GM12875 (cell line): Measurements from ENCODE around the gene THADA.

Experiments
- H3K4me3 ChIP-seq: one replicate; pipeline ENCODE4 v1.5.1; 2011; ENCODE audit warnings: low read depth, low read length, control low read depth
- CTCF ChIP-seq: IDR thresholded peaks from 2 replicates; pipeline ENCODE4 v1.5.1; 2011; ENCODE audit warnings: low read depth, mild to moderate bottlenecking, control low read depth, inconsistent platforms, low read length, moderate library complexity, borderline replicate concordance; ENCODE audit not compliant: insufficient read depth

THADA gene

GRCh38 chr2:43223521-43224001, 372.3 kb downstream of the THADA start:
- H3K4me3 ChIP-seq: peak overlapping the region; percentile 54
- no peak for TF ChIP-seq CTCF

GRCh38 chr2:43222475-43223309, 373.1 kb downstream of the THADA start:
- peak overlapping the region; percentile 22 for H3K4me3 ChIP-seq
- TF ChIP-seq CTCF: no peak

- no peak overlapping the region for H3K4me3 ChIP-seq
- TF ChIP-seq CTCF: no peak
Observed at GRCh38 chr2:43221763-43222474, 373.9 kb downstream of the THADA start.

- no peak for TF ChIP-seq CTCF
- H3K4me3 ChIP-seq: no peak overlapping the region
Observed at GRCh38 chr2:43221124-43221762, 374.6 kb downstream of the THADA start.

- no peak overlapping the region for H3K4me3 ChIP-seq
- TF ChIP-seq CTCF: no peak
Observed at GRCh38 chr2:43220760-43221123, 375.1 kb downstream of the THADA start.

- TF ChIP-seq CTCF: no peak
Observed at GRCh38 chr2:43220229-43220751, 375.5 kb downstream of the THADA start.

More at GRCh38 chr2:43220229-43220751, 375.5 kb downstream of the THADA start:
- H3K4me3 ChIP-seq: peak overlapping the region; percentile 46
